EH (cell line): Measurements from ENCODE around the gene LRRC25.

ENCODE experiments used
- DNase-seq: peaks from one replicate; pipeline ENCODE4 v3.0.0-alpha.2; 2015; ENCODE audit warnings: low read depth

The LRRC25 gene

DNA sequence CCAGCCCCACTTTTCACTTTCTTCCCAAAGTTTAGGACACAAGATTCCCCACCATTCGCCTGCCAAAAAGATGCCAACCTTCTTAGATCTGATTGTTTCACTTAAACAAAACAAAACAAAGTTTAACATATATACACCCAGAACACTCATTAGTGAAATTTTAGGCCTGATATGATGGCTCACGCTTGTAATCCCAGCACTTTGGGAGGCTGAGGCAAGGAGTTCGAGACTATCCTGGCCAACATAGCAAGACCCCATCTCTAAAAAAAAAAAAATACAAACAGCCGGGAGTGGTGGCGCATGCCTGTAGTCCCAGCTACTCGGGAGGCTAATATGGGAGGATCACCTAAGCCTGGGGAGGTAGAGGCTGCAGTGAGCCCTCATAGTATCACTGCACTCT, 52.1 kb downstream of the LRRC25 start:
- no peak for DNase-seq

DNA sequence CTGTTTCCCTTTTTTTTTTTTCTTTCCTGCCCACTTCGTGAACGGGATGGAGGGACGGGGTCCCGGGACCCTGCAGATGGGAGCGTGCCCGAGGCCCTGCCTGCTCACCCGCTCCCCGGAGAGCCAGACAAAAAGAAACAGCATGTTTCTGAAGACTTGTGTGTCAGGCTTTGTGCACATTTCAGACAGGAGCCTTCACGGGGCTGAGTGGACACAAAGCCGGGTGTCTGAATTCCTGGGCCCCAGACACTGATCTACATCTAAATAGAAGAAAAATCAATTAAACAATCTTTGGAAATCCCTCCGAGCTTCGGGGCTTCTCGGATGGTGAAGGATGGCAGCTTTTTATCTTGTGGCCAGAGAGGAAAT, 52.9 kb downstream of the LRRC25 start:
- no peak for DNase-seq

DNA sequence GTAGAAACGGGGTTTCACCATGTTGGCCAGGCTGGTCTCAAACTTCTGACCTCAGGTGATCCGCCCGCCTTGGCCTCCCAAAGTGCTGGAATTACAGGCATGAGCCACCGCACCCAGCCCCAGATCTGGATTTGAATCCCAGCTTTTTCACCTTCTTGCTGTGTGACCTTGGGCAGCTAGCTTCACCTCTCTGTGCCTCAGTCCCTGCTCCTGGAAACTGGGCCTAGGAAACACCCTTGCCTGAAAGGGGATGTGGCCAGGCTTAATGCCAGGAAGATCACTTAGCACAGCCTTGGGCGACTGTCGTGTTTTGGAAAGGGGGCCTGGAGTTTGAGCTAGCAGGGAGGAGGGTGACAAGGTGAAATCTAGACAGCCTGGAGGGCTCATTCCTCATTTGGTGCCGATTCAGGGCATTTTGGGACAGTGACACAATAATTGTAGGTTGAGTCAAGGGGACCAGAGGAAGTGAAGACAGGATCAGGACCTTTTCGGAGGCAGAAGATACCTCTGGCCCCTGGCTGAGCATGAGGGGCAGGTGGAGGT, 55.3 kb downstream of the LRRC25 start:
- DNase-seq = no peak
